ENCODE data around the gene ERICH3. TPM values are rescaled to one million over a fixed set of nuclear protein-coding genes. Genes with fewer than 3 reads are reported as not detected.

Gene ERICH3
- total RNA-seq, 2 donors from 2014 or later, result not detected

- Mint-ChIP-seq H3K9me3 (no peaks in the 10 kb centered on the region), H3K4me3 (no peak overlapping the region), H3K4me1 (peaks cover 4% of the 10 kb centered on the region), H3K36me3 (ENCODE audit: low read depth) (no peaks in the 10 kb centered on the region), H3K27ac (no peak overlapping the region), H3K27me3 (ENCODE audit: insufficient read depth) (peaks cover 2% of the 10 kb centered on the region)
- Histone ChIP-seq H3K27me3 (ENCODE audit: control insufficient read depth, insufficient read depth, low read length, poor library complexity, severe bottlenecking) (no peaks in the 10 kb centered on the region), H3K9me3 (ENCODE audit: control insufficient read depth, low read length) (no peaks in the 10 kb centered on the region), H3K4me1 (ENCODE audit: control insufficient read depth, insufficient read depth, low read length) (no peaks in the 10 kb centered on the region), H3K9ac (ENCODE audit: extremely low read depth, low read length, poor library complexity, severe bottlenecking) (no peak overlapping the region), H3K4me3 (ENCODE audit: low read length) (no peak overlapping the region), H3K36me3 (ENCODE audit: control insufficient read depth, insufficient read depth, low read length) (no peaks in the 10 kb centered on the region), H3K27ac (ENCODE audit: low read depth, low read length) (no peak overlapping the region)
- DNase-seq, result no peak
- 83 to 91% methylated on average over 2 to 3 of the region's 3 CpGs for WGBS, 2 experiments (ENCODE audit: insufficient coverage in 1 of 2, insufficient read length in 1 of 2)
- TF ChIP-seq CTCF (conservative IDR thresholded peaks at IDR 0.05), result no peak
These were observed 7.4 kb upstream of the ERICH3 start for GRCh38 chr1:74681001-74681400.

DNA sequence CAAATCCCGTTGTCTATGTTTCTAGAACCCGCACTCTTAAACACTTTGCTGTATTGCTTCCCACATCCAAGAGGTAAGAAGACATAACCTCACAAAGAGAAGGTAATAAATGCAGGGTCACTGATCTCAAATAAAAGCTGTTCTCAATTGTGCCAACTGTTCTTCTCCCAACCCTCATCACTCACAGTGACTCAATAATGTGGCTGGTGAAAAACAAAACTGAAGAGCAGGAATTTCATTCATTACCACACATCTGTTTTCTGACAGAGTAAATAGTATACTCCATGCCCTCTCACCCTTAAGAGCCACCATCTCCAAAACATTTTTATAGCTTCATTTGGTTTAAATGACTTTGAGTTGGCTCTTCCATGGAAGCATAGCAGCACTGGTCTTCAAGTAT is 6.2 kb upstream of the ERICH3 start:
- WGBS, 2 experiments (ENCODE audit: insufficient coverage in 1 of 2, insufficient read length in 1 of 2), result 93 to 98% methylated on average over 2 of the region's 2 CpGs
- no peak overlapping the region for H3K27ac Mint-ChIP-seq

GRCh38 chr1:74677926-74678325 is 4.3 kb upstream of the ERICH3 start:
- peaks cover 17% of the 10 kb centered on the region for H3K27me3 ChIP-seq (ENCODE audit: control insufficient read depth, insufficient read depth, low read length, poor library complexity, severe bottlenecking)
- Mint-ChIP-seq H3K9me3 (no peaks in the 10 kb centered on the region), H3K27ac (no peak overlapping the region), H3K36me3 (ENCODE audit: low read depth) (no peaks in the 10 kb centered on the region), H3K27me3 (ENCODE audit: insufficient read depth) (peaks cover 23% of the 10 kb centered on the region), H3K4me1 (peaks cover 18% of the 10 kb centered on the region), H3K4me3 (no peak overlapping the region)
- no peak overlapping the region for H3K4me3 ChIP-seq (ENCODE audit: low read length)
- H3K27ac ChIP-seq (ENCODE audit: low read depth, low read length), result no peak overlapping the region
- DNase-seq, result no peak
- H3K36me3 ChIP-seq (ENCODE audit: control insufficient read depth, insufficient read depth, low read length), result no peaks in the 10 kb centered on the region
- H3K4me1 ChIP-seq (ENCODE audit: control insufficient read depth, insufficient read depth, low read length), result peaks cover 4% of the 10 kb centered on the region
- TF ChIP-seq CTCF (conservative IDR thresholded peaks at IDR 0.05), result no peak
- no peak overlapping the region for H3K9ac ChIP-seq (ENCODE audit: extremely low read depth, low read length, poor library complexity, severe bottlenecking)
- H3K9me3 ChIP-seq (ENCODE audit: control insufficient read depth, low read length), result no peaks in the 10 kb centered on the region

More for the DNA sequence above, 6.2 kb upstream of the ERICH3 start:
- Histone ChIP-seq H3K9ac (ENCODE audit: extremely low read depth, low read length, poor library complexity, severe bottlenecking) (no peak overlapping the region), H3K36me3 (ENCODE audit: control insufficient read depth, insufficient read depth, low read length) (no peaks in the 10 kb centered on the region), H3K27ac (ENCODE audit: low read depth, low read length) (no peak overlapping the region), H3K4me3 (ENCODE audit: low read length) (no peak overlapping the region), H3K9me3 (ENCODE audit: control insufficient read depth, low read length) (no peaks in the 10 kb centered on the region), H3K4me1 (ENCODE audit: control insufficient read depth, insufficient read depth, low read length) (peaks cover 4% of the 10 kb centered on the region), H3K27me3 (ENCODE audit: control insufficient read depth, insufficient read depth, low read length, poor library complexity, severe bottlenecking) (no peaks in the 10 kb centered on the region)
- no peak overlapping the region for H3K4me3 Mint-ChIP-seq
- peaks cover 5% of the 10 kb centered on the region for H3K4me1 Mint-ChIP-seq
- H3K36me3 Mint-ChIP-seq (ENCODE audit: low read depth), result no peaks in the 10 kb centered on the region
- H3K9me3 Mint-ChIP-seq, result no peaks in the 10 kb centered on the region
- no peak for TF ChIP-seq CTCF (conservative IDR thresholded peaks at IDR 0.05)
- peaks cover 6% of the 10 kb centered on the region for H3K27me3 Mint-ChIP-seq (ENCODE audit: insufficient read depth)
- DNase-seq, result no peak
